ENCODE results near the gene CARD14. TPM values are rescaled to one million over a fixed set of nuclear protein-coding genes. Genes with fewer than 3 reads are reported as not detected.

The CARD14 gene
- total RNA-seq, 1 experiment from 2014 or later = 0.24 TPM

DNA sequence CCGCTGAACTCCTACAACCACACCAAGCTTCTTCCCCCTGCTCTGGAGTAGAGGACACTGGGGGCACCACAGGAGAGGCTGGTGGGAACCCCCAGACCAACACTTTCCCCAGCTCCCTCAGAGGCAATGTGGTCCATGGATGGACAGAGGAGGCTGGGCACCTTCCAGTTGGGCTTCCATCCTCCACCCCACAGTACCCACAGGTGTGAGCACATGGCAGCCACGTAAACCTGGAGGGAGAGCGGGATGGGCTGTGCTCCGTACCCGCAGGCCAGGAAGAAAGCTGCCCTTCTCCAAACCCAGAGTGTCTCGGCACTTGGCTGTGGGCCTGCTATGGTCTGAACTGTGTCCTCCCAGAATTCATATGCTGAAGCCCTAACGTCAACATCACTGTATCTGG, 48.6 kb downstream of the CARD14 start:
- H3T11ph ChIP-seq (ENCODE audit: low read length) = no peak overlapping the region
- no peak overlapping the region for H2BK20ac ChIP-seq (ENCODE audit: low read depth, low read length, poor library complexity, severe bottlenecking)
- Mint-ChIP-seq H3K27me3 (ENCODE audit: low read depth) (no peaks in the 10 kb centered on the region; the same call in 1 of the 2 replicates), H3K36me3 (ENCODE audit: insufficient read depth in 1 of 3, low read depth in 3 of 3) (peaks cover 9 to 29% (median 28%) of the 10 kb centered on the region in 3 experiments; a peak in 5 of 7 replicates), H3K4me1 (peaks cover 7 to 11% of the 10 kb centered on the region in 2 experiments), H3K27ac (no peak overlapping the region), H3K9me3 (no peaks in the 10 kb centered on the region), H3K4me3 (peak overlapping the region in 1 of 2 experiments; percentile 95; a peak in 3 of 5 replicates)
- no peaks in the 10 kb centered on the region for H3K9me3 ChIP-seq (ENCODE audit: control insufficient read depth, low read depth, low read length)
- DNase-seq = no peak
- peaks cover 5% of the 10 kb centered on the region for H3K23me2 ChIP-seq (ENCODE audit: insufficient read length, low read depth, low read length, poor library complexity, severe bottlenecking)
- TF ChIP-seq, protein P1, sequence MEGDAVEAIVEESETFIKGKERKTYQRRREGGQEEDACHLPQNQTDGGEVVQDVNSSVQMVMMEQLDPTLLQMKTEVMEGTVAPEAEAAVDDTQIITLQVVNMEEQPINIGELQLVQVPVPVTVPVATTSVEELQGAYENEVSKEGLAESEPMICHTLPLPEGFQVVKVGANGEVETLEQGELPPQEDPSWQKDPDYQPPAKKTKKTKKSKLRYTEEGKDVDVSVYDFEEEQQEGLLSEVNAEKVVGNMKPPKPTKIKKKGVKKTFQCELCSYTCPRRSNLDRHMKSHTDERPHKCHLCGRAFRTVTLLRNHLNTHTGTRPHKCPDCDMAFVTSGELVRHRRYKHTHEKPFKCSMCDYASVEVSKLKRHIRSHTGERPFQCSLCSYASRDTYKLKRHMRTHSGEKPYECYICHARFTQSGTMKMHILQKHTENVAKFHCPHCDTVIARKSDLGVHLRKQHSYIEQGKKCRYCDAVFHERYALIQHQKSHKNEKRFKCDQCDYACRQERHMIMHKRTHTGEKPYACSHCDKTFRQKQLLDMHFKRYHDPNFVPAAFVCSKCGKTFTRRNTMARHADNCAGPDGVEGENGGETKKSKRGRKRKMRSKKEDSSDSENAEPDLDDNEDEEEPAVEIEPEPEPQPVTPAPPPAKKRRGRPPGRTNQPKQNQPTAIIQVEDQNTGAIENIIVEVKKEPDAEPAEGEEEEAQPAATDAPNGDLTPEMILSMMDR (conservative IDR thresholded peaks at IDR 0.05) = no peak
- H4K8ac ChIP-seq (replicated peaks; ENCODE audit: insufficient read length, low read depth, low read length) = no peak overlapping the region
- H2BK12ac ChIP-seq (ENCODE audit: insufficient read length, low read depth, low read length) = no peak overlapping the region
- H2AK5ac ChIP-seq (ENCODE audit: insufficient read length, low read length) = no peak overlapping the region
- H3K56ac ChIP-seq (ENCODE audit: insufficient read length, low read depth, low read length) = no peak overlapping the region
- no peaks in the 10 kb centered on the region for H3K4me1 ChIP-seq (ENCODE audit: insufficient read depth, low read length)
- H3K27me3 ChIP-seq (ENCODE audit: insufficient read depth, low read length) = no peaks in the 10 kb centered on the region
- WGBS (ENCODE audit: extremely low coverage, insufficient read length, low lambda C conversion rate) = no CpG with 5 or more reads among the region's 7 CpGs
- no peak overlapping the region for H3K4ac ChIP-seq (ENCODE audit: low read depth, low read length)
- H3K18ac ChIP-seq (ENCODE audit: insufficient read length, low read depth, low read length) = no peak overlapping the region
- H3K14ac ChIP-seq (ENCODE audit: insufficient read depth, low read length) = no peak overlapping the region
- no peak overlapping the region for H2AFZ ChIP-seq (ENCODE audit: low read length)
- no peak overlapping the region for H2BK5ac ChIP-seq (ENCODE audit: insufficient read length, low read length)
- H3K23ac ChIP-seq (ENCODE audit: insufficient read length, low read depth, low read length) = no peak overlapping the region
- H2BK15ac ChIP-seq (ENCODE audit: low read depth, low read length) = no peak overlapping the region
- no peaks in the 10 kb centered on the region for H3K79me1 ChIP-seq (ENCODE audit: insufficient read depth, low read depth, low read length, poor library complexity, severe bottlenecking)
- H4K91ac ChIP-seq (ENCODE audit: insufficient read length, low read depth, low read length) = no peak overlapping the region
- no peak overlapping the region for H3K9ac ChIP-seq (ENCODE audit: extremely low read depth, insufficient read length, low read length)
- H3K79me2 ChIP-seq (ENCODE audit: insufficient read depth, low read length) = no peaks in the 10 kb centered on the region
- no peaks in the 10 kb centered on the region for H4K20me1 ChIP-seq (ENCODE audit: control insufficient read depth, insufficient read depth, insufficient read length)
- no peak overlapping the region for H2BK120ac ChIP-seq (ENCODE audit: low read depth, low read length, poor library complexity, severe bottlenecking)
- H3K4me2 ChIP-seq (ENCODE audit: insufficient read depth, insufficient read length, low read length) = no peak overlapping the region
- H3K27ac ChIP-seq (ENCODE audit: insufficient read length, low read depth, low read length) = no peak overlapping the region
- no peak overlapping the region for H4K5ac ChIP-seq (ENCODE audit: insufficient read length, low read depth, low read length)
